ENCODE results near the gene AOAH. TPM values are rescaled to one million over a fixed set of nuclear protein-coding genes. Genes with fewer than 3 reads are reported as not detected.
"Not testable (repeated sequence)": the region's sequence is repeated elsewhere in the genome, so short reads cannot be mapped to it uniquely, and the experiment has no call there.

AOAH gene
- total RNA-seq, 1 donor from 2014 or later, result 0.40 TPM

- no peak for TF ChIP-seq CTCF (IDR thresholded peaks at IDR 0.05; ENCODE audit: unreplicated experiment)
- Mint-ChIP-seq H3K4me3 (no peak overlapping the region), H3K27ac (no peak overlapping the region), H3K9me3 (no peaks in the 10 kb centered on the region), H3K4me1 (peaks cover 33% of the 10 kb centered on the region), H3K36me3 (no peaks in the 10 kb centered on the region), H3K27me3 (ENCODE audit: low read depth) (no peaks in the 10 kb centered on the region)
- no peak for DNase-seq (ENCODE audit: low spot score in 2 of 2, unreplicated experiment in 2 of 2)
These were observed 72.9 kb downstream of the AOAH start for GRCh38 chr7:36651404-36651803.

GRCh38 chr7:36650766-36651312 lies 73.5 kb downstream of the AOAH start:
- Mint-ChIP-seq H3K27ac (no peak overlapping the region), H3K4me3 (no peak overlapping the region), H3K27me3 (ENCODE audit: low read depth) (no peaks in the 10 kb centered on the region), H3K4me1 (peaks cover 35% of the 10 kb centered on the region), H3K36me3 (no peaks in the 10 kb centered on the region), H3K9me3 (no peaks in the 10 kb centered on the region)
- no peak for DNase-seq (ENCODE audit: low spot score in 2 of 2, unreplicated experiment in 2 of 2)
- no peak for TF ChIP-seq CTCF (IDR thresholded peaks at IDR 0.05; ENCODE audit: unreplicated experiment)

GRCh38 chr7:36650320-36650719 lies 74.0 kb downstream of the AOAH start:
- H3K9me3 Mint-ChIP-seq, result no peaks in the 10 kb centered on the region
- no peak overlapping the region for H3K27ac Mint-ChIP-seq
- no peaks in the 10 kb centered on the region for H3K36me3 Mint-ChIP-seq
- H3K4me3 Mint-ChIP-seq, result no peak overlapping the region
- no peaks in the 10 kb centered on the region for H3K27me3 Mint-ChIP-seq (ENCODE audit: low read depth)
- H3K4me1 Mint-ChIP-seq, result peaks cover 40% of the 10 kb centered on the region
- no peak for DNase-seq (ENCODE audit: low spot score in 2 of 2, unreplicated experiment in 2 of 2)
- no peak for TF ChIP-seq CTCF (IDR thresholded peaks at IDR 0.05; ENCODE audit: unreplicated experiment)

- H3K9me3 Mint-ChIP-seq; H3K36me3 Mint-ChIP-seq; H3K27me3 Mint-ChIP-seq (ENCODE audit: low read depth); H3K27ac Mint-ChIP-seq; DNase-seq (ENCODE audit: low spot score in 2 of 2, unreplicated experiment in 2 of 2); H3K4me3 Mint-ChIP-seq: not testable (repeated sequence)
- H3K4me1 Mint-ChIP-seq, result peaks cover 42% of the 10 kb centered on the region
These were observed 75.0 kb downstream of the AOAH start for GRCh38 chr7:36649319-36649718.

GRCh38 chr7:36648441-36648840 lies 75.9 kb downstream of the AOAH start:
- H3K27ac Mint-ChIP-seq, result peak overlapping the region; percentile 14
- H3K9me3 Mint-ChIP-seq, result no peaks in the 10 kb centered on the region
- H3K36me3 Mint-ChIP-seq, result no peaks in the 10 kb centered on the region
- TF ChIP-seq CTCF (IDR thresholded peaks at IDR 0.05; ENCODE audit: unreplicated experiment), result no peak
- H3K27me3 Mint-ChIP-seq (ENCODE audit: low read depth), result no peaks in the 10 kb centered on the region
- no peak overlapping the region for H3K4me3 Mint-ChIP-seq
- H3K4me1 Mint-ChIP-seq, result peaks cover 36% of the 10 kb centered on the region
- DNase-seq (ENCODE audit: low spot score in 2 of 2, unreplicated experiment in 2 of 2), result no peak

- H3K4me3 Mint-ChIP-seq, result no peak overlapping the region
- no peaks in the 10 kb centered on the region for H3K9me3 Mint-ChIP-seq
- no peak for TF ChIP-seq CTCF (IDR thresholded peaks at IDR 0.05; ENCODE audit: unreplicated experiment)
- H3K4me1 Mint-ChIP-seq, result peaks cover 30% of the 10 kb centered on the region
- DNase-seq (ENCODE audit: low spot score in 2 of 2, unreplicated experiment in 2 of 2), result no peak
- no peaks in the 10 kb centered on the region for H3K27me3 Mint-ChIP-seq (ENCODE audit: low read depth)
- no peaks in the 10 kb centered on the region for H3K36me3 Mint-ChIP-seq
- H3K27ac Mint-ChIP-seq, result peak overlapping the region; percentile 88
These were observed 79.5 kb downstream of the AOAH start for GRCh38 chr7:36644625-36645422.
